ENCODE data around the gene ATG5. TPM values are rescaled to one million over a fixed set of nuclear protein-coding genes. Genes with fewer than 3 reads are reported as not detected.

ATG5 gene
- polyA plus RNA-seq, 3 donors: 15.0 to 31.4 (median 29.9) TPM

GRCh38 chr6:106293116-106293515, 32.4 kb downstream of the ATG5 start:
- H3K9ac ChIP-seq (ENCODE audit: insufficient read depth, low read length, poor library complexity, severe bottlenecking): no peak overlapping the region
- no peak overlapping the region for H2AFZ ChIP-seq (ENCODE audit: insufficient read depth, low read depth, low read length, poor library complexity, severe bottlenecking)
- DNase-seq: no peak
- TF ChIP-seq, protein P1, sequence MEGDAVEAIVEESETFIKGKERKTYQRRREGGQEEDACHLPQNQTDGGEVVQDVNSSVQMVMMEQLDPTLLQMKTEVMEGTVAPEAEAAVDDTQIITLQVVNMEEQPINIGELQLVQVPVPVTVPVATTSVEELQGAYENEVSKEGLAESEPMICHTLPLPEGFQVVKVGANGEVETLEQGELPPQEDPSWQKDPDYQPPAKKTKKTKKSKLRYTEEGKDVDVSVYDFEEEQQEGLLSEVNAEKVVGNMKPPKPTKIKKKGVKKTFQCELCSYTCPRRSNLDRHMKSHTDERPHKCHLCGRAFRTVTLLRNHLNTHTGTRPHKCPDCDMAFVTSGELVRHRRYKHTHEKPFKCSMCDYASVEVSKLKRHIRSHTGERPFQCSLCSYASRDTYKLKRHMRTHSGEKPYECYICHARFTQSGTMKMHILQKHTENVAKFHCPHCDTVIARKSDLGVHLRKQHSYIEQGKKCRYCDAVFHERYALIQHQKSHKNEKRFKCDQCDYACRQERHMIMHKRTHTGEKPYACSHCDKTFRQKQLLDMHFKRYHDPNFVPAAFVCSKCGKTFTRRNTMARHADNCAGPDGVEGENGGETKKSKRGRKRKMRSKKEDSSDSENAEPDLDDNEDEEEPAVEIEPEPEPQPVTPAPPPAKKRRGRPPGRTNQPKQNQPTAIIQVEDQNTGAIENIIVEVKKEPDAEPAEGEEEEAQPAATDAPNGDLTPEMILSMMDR (IDR thresholded peaks at IDR 0.05): no peak
- peaks cover 41 to 44% of the 10 kb centered on the region in 2 donors for H3K36me3 Mint-ChIP-seq
- H3K79me2 ChIP-seq (ENCODE audit: insufficient read depth, low read length): peaks cover 10% of the 10 kb centered on the region
- peaks cover 4 to 12% (median 11%) of the 10 kb centered on the region in 7 donors for H3K9me3 Mint-ChIP-seq
- H3K27ac Mint-ChIP-seq: no peak overlapping the region
- peaks cover 31 to 33% of the 10 kb centered on the region in 2 donors for H3K36me3 ChIP-seq (replicated peaks in 1 of 2; ENCODE audit: control insufficient read depth in 1 of 2, insufficient read depth in 2 of 2, low read length in 2 of 2)
- H3K9me3 ChIP-seq (replicated peaks in 1 of 2; ENCODE audit: control insufficient read depth in 1 of 2, insufficient read depth in 1 of 2, low read length in 2 of 2): peaks cover 4 to 21% of the 10 kb centered on the region in 2 donors
- intact Hi-C loops (cut with micrococcal nuclease): no loop called here
- H3K4me3 Mint-ChIP-seq: no peak overlapping the region
- no peaks in the 10 kb centered on the region for H3K4me1 Mint-ChIP-seq
- H3K4me2 ChIP-seq (replicated peaks; ENCODE audit: extremely low read depth, low read length, poor library complexity, severe bottlenecking): no peak overlapping the region
- no peaks in the 10 kb centered on the region for H3K27me3 Mint-ChIP-seq (ENCODE audit: low read depth in 3 of 3)
- H3K27ac ChIP-seq (ENCODE audit: low read depth in 1 of 2, low read length in 2 of 2): no peak overlapping the region
- WGBS (ENCODE audit: insufficient coverage): no CpG with 5 or more reads among the region's 1 CpG
- H4K20me1 ChIP-seq (ENCODE audit: insufficient read depth, low read length): peaks cover 15% of the 10 kb centered on the region
- H3K27me3 ChIP-seq (ENCODE audit: control insufficient read depth in 2 of 2, insufficient read depth in 2 of 2, low read length in 2 of 2): no peaks in the 10 kb centered on the region
- H3K4me3 ChIP-seq (replicated peaks in 1 of 3; ENCODE audit: low read depth in 2 of 3, low read length in 3 of 3): no peak overlapping the region
- H3K4me1 ChIP-seq (ENCODE audit: control insufficient read depth in 1 of 2, insufficient read depth in 2 of 2, low read length in 2 of 2): no peaks in the 10 kb centered on the region

- no CpG with 5 or more reads among the region's 1 CpG for WGBS (ENCODE audit: insufficient coverage)
- TF ChIP-seq, protein P1 (IDR thresholded peaks at IDR 0.05): no peak
- no peak overlapping the region for H3K9ac ChIP-seq (ENCODE audit: insufficient read depth, low read length, poor library complexity, severe bottlenecking)
- no peaks in the 10 kb centered on the region for H3K27me3 ChIP-seq (ENCODE audit: control insufficient read depth in 2 of 2, insufficient read depth in 2 of 2, low read length in 2 of 2)
- peaks cover 27% of the 10 kb centered on the region for H3K79me2 ChIP-seq (ENCODE audit: insufficient read depth, low read length)
- Mint-ChIP-seq H3K4me3 (no peak overlapping the region), H3K27ac (no peak overlapping the region), H3K36me3 (peaks cover 44 to 52% of the 10 kb centered on the region in 2 donors), H3K4me1 (no peaks in the 10 kb centered on the region), H3K27me3 (ENCODE audit: low read depth in 3 of 3) (no peaks in the 10 kb centered on the region), H3K9me3 (peaks cover 4 to 12% (median 11%) of the 10 kb centered on the region in 7 donors)
- H3K4me2 ChIP-seq (replicated peaks; ENCODE audit: extremely low read depth, low read length, poor library complexity, severe bottlenecking): no peak overlapping the region
- DNase-seq: no peak
- no peak overlapping the region for H2AFZ ChIP-seq (ENCODE audit: insufficient read depth, low read depth, low read length, poor library complexity, severe bottlenecking)
- intact Hi-C loops (cut with micrococcal nuclease): no loop called here
- H3K36me3 ChIP-seq (replicated peaks in 1 of 2; ENCODE audit: control insufficient read depth in 1 of 2, insufficient read depth in 2 of 2, low read length in 2 of 2): peaks cover 31 to 43% of the 10 kb centered on the region in 2 donors
- no peak overlapping the region for H3K27ac ChIP-seq (ENCODE audit: low read depth in 1 of 2, low read length in 2 of 2)
- H4K20me1 ChIP-seq (ENCODE audit: insufficient read depth, low read length): peaks cover 19% of the 10 kb centered on the region
- no peak overlapping the region for H3K4me3 ChIP-seq (replicated peaks in 1 of 3; ENCODE audit: low read depth in 2 of 3, low read length in 3 of 3)
- H3K4me1 ChIP-seq (ENCODE audit: control insufficient read depth in 1 of 2, insufficient read depth in 2 of 2, low read length in 2 of 2): no peaks in the 10 kb centered on the region
- H3K9me3 ChIP-seq (replicated peaks in 1 of 2; ENCODE audit: control insufficient read depth in 1 of 2, insufficient read depth in 1 of 2, low read length in 2 of 2): peaks cover 4 to 21% of the 10 kb centered on the region in 2 donors
These were observed 34.6 kb downstream of the ATG5 start for GRCh38 chr6:106290954-106291353.

Measured in CD14-positive monocyte (primary cell).